ENCODE data around the gene ARHGAP27. TPM values are rescaled to one million over a fixed set of nuclear protein-coding genes. Genes with fewer than 3 reads are reported as not detected.

ARHGAP27 gene
- total and polyA plus RNA-seq, 2 of the 13 experiments (the other 11 are each of a cell fraction or from before 2014, with no cell fraction given), result 15.5 to 18.9 TPM

GRCh38 chr17:45394913-45395568, 37.6 kb downstream of the ARHGAP27 start (continued):
- TF ChIP-seq POGZ (CRISPR knock-in tag; IDR thresholded peaks at IDR 0.05), result 0 out of 2 replicates have a peak, but pooled peaks have one; percentile 34
- TF ChIP-seq ZGPAT (CRISPR knock-in tag; IDR thresholded peaks at IDR 0.05), result peak; percentile 57; the same call in 1 of the 2 replicates
- peak; percentile 97 for TF ChIP-seq KDM3A (CRISPR knock-in tag; IDR thresholded peaks at IDR 0.05; ENCODE audit: low read depth)
- 0 out of 2 replicates have a peak, but pooled peaks have one; percentile 29 for TF ChIP-seq ZNF816 (CRISPR knock-in tag; IDR thresholded peaks at IDR 0.05; ENCODE audit: borderline replicate concordance)
- 0 out of 2 replicates have a peak, but pooled peaks have one; percentile 16 for TF ChIP-seq ZNF12 (CRISPR knock-in tag; IDR thresholded peaks at IDR 0.05)
- TF ChIP-seq ZNF331 (CRISPR knock-in tag; IDR thresholded peaks at IDR 0.05), result 0 out of 2 replicates have a peak, but pooled peaks have one; percentile 10
- peak; percentile 58; the same call in 1 of the 2 replicates for TF ChIP-seq ZKSCAN1 (IDR thresholded peaks at IDR 0.05; ENCODE audit: low read length)
- TF ChIP-seq YY1 (IDR thresholded peaks at IDR 0.05; ENCODE audit: insufficient read depth, insufficient replicate concordance, low read depth, low read length), result peak; percentile 12
- no peak for TF ChIP-seq CAMTA2 (CRISPR knock-in tag; IDR thresholded peaks at IDR 0.05; ENCODE audit: borderline replicate concordance)
- 0 out of 2 replicates have a peak, but pooled peaks have one; percentile 54 for TF ChIP-seq ZNF335 (CRISPR knock-in tag; IDR thresholded peaks at IDR 0.05)
- peak; percentile 47 for TF ChIP-seq PATZ1 (CRISPR knock-in tag; IDR thresholded peaks at IDR 0.05)
- 0 out of 2 replicates have a peak, but pooled peaks have one; percentile 21 for TF ChIP-seq TBX2 (CRISPR knock-in tag; IDR thresholded peaks at IDR 0.05; ENCODE audit: borderline replicate concordance)
- peak; percentile 30 for TF ChIP-seq HNRNPLL (IDR thresholded peaks at IDR 0.05; ENCODE audit: low read depth, low read length, poor library complexity, severe bottlenecking)
- peak; percentile 82 for TF ChIP-seq ZNF350 (CRISPR knock-in tag; IDR thresholded peaks at IDR 0.05; ENCODE audit: borderline replicate concordance, low read depth)
- TF ChIP-seq FOSL2 (CRISPR knock-in tag; IDR thresholded peaks at IDR 0.05), result peak; percentile 23; the same call in 1 of the 2 replicates
- peak; percentile 92 for TF ChIP-seq STAG1 (CRISPR knock-in tag; IDR thresholded peaks at IDR 0.05)
- TF ChIP-seq EP300 (IDR thresholded peaks at IDR 0.05; ENCODE audit: low read depth in 2 of 2, low read length in 2 of 2), result no peak
- TF ChIP-seq EP300 (CRISPR knock-in tag; IDR thresholded peaks at IDR 0.05; ENCODE audit: borderline replicate concordance), result peak; percentile 36
- TF ChIP-seq ZNF704 (CRISPR knock-in tag; IDR thresholded peaks at IDR 0.05; ENCODE audit: borderline replicate concordance), result no peak
- TF ChIP-seq KDM4B (CRISPR knock-in tag; IDR thresholded peaks at IDR 0.05), result peak; percentile 7; the same call in 1 of the 2 replicates
- peak; percentile 32; the same call in 1 of the 2 replicates for TF ChIP-seq ZHX1 (CRISPR knock-in tag; IDR thresholded peaks at IDR 0.05; ENCODE audit: low read depth)
- TF ChIP-seq PRPF4 (IDR thresholded peaks at IDR 0.05; ENCODE audit: low read depth, low read length, poor library complexity, severe bottlenecking), result peak; percentile 92

Data from HepG2 (cell line).